ENCODE results near the gene MX1. TPM values are rescaled to one million over a fixed set of nuclear protein-coding genes. Genes with fewer than 3 reads are reported as not detected.

The MX1 gene
- total RNA-seq, 1 experiment from 2014 or later, result 12.3 TPM

GRCh38 chr21:41459884-41460534 lies 34.0 kb downstream of the MX1 start:
- DNase-seq (ENCODE audit: low read depth), result no peak

GRCh38 chr21:41460578-41461527 lies 34.8 kb downstream of the MX1 start:
- peak; percentile 61 for DNase-seq (ENCODE audit: low read depth)

- DNase-seq (ENCODE audit: low read depth), result no peak
Observed at GRCh38 chr21:41465176-41465781, 39.2 kb downstream of the MX1 start.

- DNase-seq (ENCODE audit: low read depth), result peak; percentile 43
Observed at GRCh38 chr21:41466024-41466820, 40.2 kb downstream of the MX1 start.

GRCh38 chr21:41470054-41470453 lies 44.0 kb downstream of the MX1 start:
- DNase-seq (ENCODE audit: low read depth), result no peak

- no peak for DNase-seq (ENCODE audit: low read depth)
Observed at GRCh38 chr21:41472753-41473548, 46.9 kb downstream of the MX1 start.

GRCh38 chr21:41475714-41476420 lies 49.8 kb downstream of the MX1 start:
- no peak for DNase-seq (ENCODE audit: low read depth)

GRCh38 chr21:41477641-41478318 lies 51.7 kb downstream of the MX1 start:
- peak; percentile 71 for DNase-seq (ENCODE audit: low read depth)

GRCh38 chr21:41478319-41479177 lies 52.5 kb downstream of the MX1 start:
- no peak for DNase-seq (ENCODE audit: low read depth)

GRCh38 chr21:41479686-41480085 lies 53.6 kb downstream of the MX1 start:
- DNase-seq (ENCODE audit: low read depth), result no peak

GRCh38 chr21:41480086-41480690 lies 54.1 kb downstream of the MX1 start:
- no peak for DNase-seq (ENCODE audit: low read depth)

GRCh38 chr21:41481191-41481590 lies 55.2 kb downstream of the MX1 start:
- no peak for DNase-seq (ENCODE audit: low read depth)

GRCh38 chr21:41482301-41482700 lies 56.3 kb downstream of the MX1 start:
- no peak for DNase-seq (ENCODE audit: low read depth)

GRCh38 chr21:41482980-41483379 lies 56.9 kb downstream of the MX1 start:
- no peak for DNase-seq (ENCODE audit: low read depth)

GRCh38 chr21:41483415-41483814 lies 57.4 kb downstream of the MX1 start:
- DNase-seq (ENCODE audit: low read depth), result no peak

GRCh38 chr21:41483973-41484372 lies 57.9 kb downstream of the MX1 start:
- no peak for DNase-seq (ENCODE audit: low read depth)

- no peak for DNase-seq (ENCODE audit: low read depth)
Observed at GRCh38 chr21:41487082-41487481, 61.0 kb downstream of the MX1 start.

- no peak for DNase-seq (ENCODE audit: low read depth)
Observed at GRCh38 chr21:41488080-41488479, 62.0 kb downstream of the MX1 start.
